IMR-90 (cell line): ENCODE data around the gene GPR84. TPM values are rescaled to one million over a fixed set of nuclear protein-coding genes. Genes with fewer than 3 reads are reported as not detected.

ENCODE experiments used
- ATAC-seq: fragments of 200-7000 bp; cut with Tn5 transposase; 2 replicates; pipeline ENCODE4 v1.9.1; 2020; ENCODE audit warnings: low read depth, mild to moderate bottlenecking, moderate library complexity
- BruUV-seq: library from RNA; stranded (reverse); fragments of 400-500 nt; replicated peaks from 2 replicates; lab custom pipeline; 2021; lab: Mats Ljungman, UMichigan
- CTCF ChIA-PET: fragments of 300-600 bp; formaldehyde crosslinking; extraction: SDS; loops from one replicate; lab custom pipeline; 2021; ENCODE audit warnings: antibody characterized with exemption; lab: Yijun Ruan, JAX
- POLR2A ChIA-PET: fragments of 300-600 bp; sonication (Branson Sonifier 250); formaldehyde crosslinking; loops from one replicate; lab custom pipeline; 2022; ENCODE audit warnings: antibody characterized with exemption; ENCODE audit not compliant: unreplicated experiment; lab: Charles Lee
- DNase-seq: peaks from one replicate; pipeline ENCODE4 v3.0.0; 2013
- H2AFZ ChIP-seq: replicated peaks from 2 replicates; pipeline ENCODE3; 2013; ENCODE audit warnings: low read length, mild to moderate bottlenecking; ENCODE audit not compliant: poor library complexity
- H2AK5ac ChIP-seq: 2 replicates; pipeline ENCODE4 v1.6.1; 2013; ENCODE audit warnings: low read depth, low read length, inconsistent platforms
- H2AK9ac ChIP-seq: replicated peaks from 2 replicates; pipeline ENCODE3; 2013; ENCODE audit warnings: mild to moderate bottlenecking, low read depth, low read length, moderate library complexity; ENCODE audit not compliant: poor library complexity
- H2BK120ac ChIP-seq: 2 replicates; pipeline ENCODE4 v1.6.1; 2013; ENCODE audit warnings: low read depth, low read length, inconsistent platforms
- H2BK15ac ChIP-seq: 3 replicates; pipeline ENCODE4 v1.6.1; 2013; ENCODE audit warnings: low read depth, low read length, inconsistent platforms
- H2BK20ac ChIP-seq: 2 replicates; pipeline ENCODE4 v1.6.1; 2013; ENCODE audit warnings: low read depth, mild to moderate bottlenecking, inconsistent platforms, low read length, moderate library complexity
- H2BK5ac ChIP-seq: 2 replicates; pipeline ENCODE4 v1.6.1; 2013; ENCODE audit warnings: mild to moderate bottlenecking, low read depth, low read length, inconsistent platforms; ENCODE audit not compliant: poor library complexity, severe bottlenecking
- H3K14ac ChIP-seq: replicated peaks from 2 replicates; pipeline ENCODE4 v1.6.1; 2013; ENCODE audit warnings: low read depth, low read length, inconsistent platforms
- H3K18ac ChIP-seq: 2 replicates; pipeline ENCODE4 v1.6.1; 2013; ENCODE audit warnings: low read depth, low read length, control low read depth
- H3K23ac ChIP-seq: 2 replicates; pipeline ENCODE4 v1.6.1; 2013; ENCODE audit warnings: low read depth, low read length, inconsistent platforms
- H3K27ac ChIP-seq: 2 replicates; pipeline ENCODE4 v1.5.1; 2013; ENCODE audit warnings: mild to moderate bottlenecking, control low read depth, low read length; ENCODE audit not compliant: insufficient read depth
- H3K27me3 ChIP-seq: 2 replicates; pipeline ENCODE4 v1.6.1; 2013; ENCODE audit warnings: low read length; ENCODE audit not compliant: control insufficient read depth, insufficient read depth
- H3K36me3 ChIP-seq: 2 replicates; pipeline ENCODE4 v1.6.1; 2013; ENCODE audit warnings: low read length, mixed read lengths; ENCODE audit not compliant: control insufficient read depth, insufficient read depth
- H3K4ac ChIP-seq: 2 replicates; pipeline ENCODE4 v1.6.1; 2013; ENCODE audit warnings: low read depth, low read length, inconsistent platforms
- H3K4me1 ChIP-seq: 2 replicates; pipeline ENCODE4 v1.6.1; 2013; ENCODE audit warnings: low read length, mixed read lengths; ENCODE audit not compliant: control insufficient read depth, insufficient read depth
- H3K4me2 ChIP-seq: 2 replicates; pipeline ENCODE4 v1.6.1; 2013; ENCODE audit warnings: low read depth, mild to moderate bottlenecking, control low read depth, low read length, moderate library complexity
- H3K4me3 ChIP-seq: 2 replicates; pipeline ENCODE4 v1.5.1; 2013; ENCODE audit warnings: low read depth, mild to moderate bottlenecking, control low read depth, low read length, moderate library complexity; ENCODE audit not compliant: insufficient read depth
- H3K56ac ChIP-seq: 2 replicates; pipeline ENCODE4 v1.6.1; 2013; ENCODE audit warnings: low read length, inconsistent platforms; ENCODE audit not compliant: insufficient read depth; ENCODE audit errors: extremely low read depth
- H3K79me1 ChIP-seq, 2 experiments: 2 replicates each; pipeline ENCODE4 v1.6.1; 2013; ENCODE audit warnings: low read length in 2 of 2, inconsistent platforms in 1 of 2, low read depth in 1 of 2
- H3K9ac ChIP-seq: 2 replicates; pipeline ENCODE4 v1.6.1; 2013; ENCODE audit warnings: low read depth, low read length, control low read depth
- H3K9me1 ChIP-seq: 2 replicates; pipeline ENCODE4 v1.6.1; 2013; ENCODE audit warnings: low read length, inconsistent platforms; ENCODE audit not compliant: insufficient read depth
- H3K9me3 ChIP-seq: 2 replicates; pipeline ENCODE4 v1.6.1; 2013; ENCODE audit warnings: low read length; ENCODE audit not compliant: control insufficient read depth, insufficient read depth
- H4K20me1 ChIP-seq: 2 replicates; pipeline ENCODE4 v1.6.1; 2013; ENCODE audit warnings: low read length, inconsistent platforms; ENCODE audit not compliant: insufficient read depth
- H4K5ac ChIP-seq: 2 replicates; pipeline ENCODE4 v1.6.1; 2013; ENCODE audit warnings: mild to moderate bottlenecking, low read depth, low read length, control low read depth
- H4K8ac ChIP-seq, 2 experiments: 2 replicates each; pipeline ENCODE4 v1.6.1; 2013; ENCODE audit warnings: low read depth in 2 of 2, low read length in 2 of 2, control low read depth in 1 of 2, inconsistent platforms in 1 of 2
- H4K91ac ChIP-seq: 2 replicates; pipeline ENCODE4 v1.6.1; 2013; ENCODE audit warnings: low read depth, low read length, inconsistent platforms; ENCODE audit not compliant: insufficient read depth
- CEBPB ChIP-seq: IDR thresholded peaks from 2 replicates; pipeline ENCODE4 v1.6.1; 2012; ENCODE audit warnings: low read depth, low read length, improper control_type of control experiment
- FOS ChIP-seq: fragments of 150-350 bp; IDR thresholded peaks from 2 replicates; pipeline ENCODE4 v1.6.1; 2016; ENCODE audit warnings: low read depth, low read length
- MAZ ChIP-seq: IDR thresholded peaks from 2 replicates; pipeline ENCODE4 v1.6.1; 2012; ENCODE audit warnings: low read depth, mild to moderate bottlenecking, low read length, improper control_type of control experiment, moderate library complexity, borderline replicate concordance
- NFE2L2 ChIP-seq: fragments of 150-350 bp; IDR thresholded peaks from 2 replicates; pipeline ENCODE4 v1.6.1; 2016; ENCODE audit warnings: low read depth, mild to moderate bottlenecking, low read length
- RCOR1 ChIP-seq: IDR thresholded peaks from 2 replicates; pipeline ENCODE4 v1.6.1; 2012; ENCODE audit warnings: mild to moderate bottlenecking, low read length, improper control_type of control experiment; ENCODE audit not compliant: insufficient replicate concordance
- RFX5 ChIP-seq: IDR thresholded peaks from 2 replicates; pipeline ENCODE4 v1.8.0; 2012; ENCODE audit warnings: low read depth, mild to moderate bottlenecking, low read length, moderate library complexity
- WGBS, 2 experiments: methylation state at CpG; one replicate each; pipeline versions ENCODE4 v1.1.5 to v1.1.7; 2013; ENCODE audit warnings: missing lambda C conversion rate in 2 of 2; ENCODE audit not compliant: insufficient read length in 1 of 2; ENCODE audit errors: extremely low coverage in 2 of 2; 5-methylcytosine and 5-hydroxymethylcytosine counted together
- dilution Hi-C: fragments of 300-500 bp; cut with HindIII; formaldehyde crosslinking; loops from one replicate; pipeline ENCODE4 v1.14.3; 2018; ENCODE audit warnings: low sequenced_read_pairs; ENCODE audit not compliant: unreplicated experiment
- in situ Hi-C: fragments of 300-500 bp; cut with MboI; formaldehyde crosslinking; loops from 3 replicates; pipeline ENCODE4 v1.14.3; 2019; ENCODE audit warnings: low sequenced_read_pairs, inconsistent platforms, mixed read lengths
- intact Hi-C: fragments of 100-400 bp; cut with micrococcal nuclease; formaldehyde crosslinking; loops from 2 replicates; pipeline ENCODE4 v1.10.0; 2022
- polyA plus RNA-seq, 3 experiments: library from polyadenylated mRNA; depleted of rRNA; stranded (reverse); fragments of >200 nt; gene quantifications; 2 replicates each; pipeline ENCODE4 v1.2.3, GENCODE V29; 2012; ENCODE audit warnings: low replicate concordance in 1 of 3
- total RNA-seq: library from RNA; depleted of rRNA; stranded (reverse); fragments of >200 nt; gene quantifications from 2 replicates; pipeline ENCODE4 v1.2.3, GENCODE V29; 2012

Gene GPR84
- total and polyA plus RNA-seq, 2 of the 4 experiments (the other 2 are of a cell fraction): not detected

- no CpG with 5 or more reads among the region's 4 CpGs for WGBS, 2 experiments
- Histone ChIP-seq H3K9ac (no peak overlapping the region), H2AK9ac (no peak overlapping the region), H2BK15ac (no peak overlapping the region), H3K56ac (no peak overlapping the region), H3K18ac (no peak overlapping the region), H3K4me3 (no peak overlapping the region), H3K36me3 (peaks cover 12% of the 10 kb centered on the region), H3K9me3 (no peaks in the 10 kb centered on the region), H3K4me1 (peaks cover 11% of the 10 kb centered on the region), H2BK20ac (no peak overlapping the region), H4K91ac (no peak overlapping the region), H4K20me1 (peaks cover 5% of the 10 kb centered on the region; the same call in 1 of the 2 replicates), H3K4ac (no peak overlapping the region), H2AK5ac (no peak overlapping the region), H2AFZ (no peak overlapping the region), H4K8ac (no peak overlapping the region), H3K27ac (no peak overlapping the region), H4K5ac (no peak overlapping the region), H3K14ac (no peak overlapping the region), H3K23ac (no peak overlapping the region), H3K27me3 (no peaks in the 10 kb centered on the region), H2BK5ac (no peak overlapping the region), H3K79me1 (no peaks in the 10 kb centered on the region; a peak in 1 of 4 replicates), H2BK120ac (no peak overlapping the region), H3K9me1 (no peaks in the 10 kb centered on the region; the same call in 1 of the 2 replicates), H3K4me2 (no peak overlapping the region)
- BruUV-seq: no TSS peak
- in situ Hi-C loops: no loop called here
- dilution Hi-C loops: no loop called here
- DNase-seq (no peak), ATAC-seq (no peak)
- POLR2A ChIA-PET: interaction anchor here (0.6 kb wide), 1 partner anchor 55 kb away, joined by 3 read pairs; no protein-coding TSS in a partner anchor
- CTCF ChIA-PET: interaction anchor here (0.6 kb wide), 1 partner anchor 174 kb away, joined by 4 read pairs; no protein-coding TSS in a partner anchor
- intact Hi-C loops: no loop called here
- no peak for TF ChIP-seq FOS
- no peak for TF ChIP-seq CEBPB
- TF ChIP-seq MAZ: no peak
- no peak for TF ChIP-seq RFX5
- TF ChIP-seq RCOR1: no peak
- no peak for TF ChIP-seq NFE2L2
These were observed 24.2 kb upstream of the GPR84 start for GRCh38 chr12:54388237-54389133.
